Stomach (tissue), 9 donors: ENCODE results near the gene CHI3L1. TPM values are rescaled to one million over a fixed set of nuclear protein-coding genes. Genes with fewer than 3 reads are reported as not detected.

Experiments
- DNase-seq, 2 donors: peaks; one replicate each; pipeline versions ENCODE4 v3.0.0 to v3.0.0-alpha.2; 2013 to 2019
- H3K27ac ChIP-seq, 5 donors: fragments of 200-600 bp in 4 of 5; sonication (generic) in 4 of 5; one replicate each; pipeline ENCODE4 v1.5.1; 2013 to 2019; ENCODE audit warnings: mild to moderate bottlenecking in 1 of 5, moderate library complexity in 1 of 5
- H3K27me3 ChIP-seq, 3 donors: fragments of 200-600 bp; sonication (generic); one replicate each; pipeline ENCODE4 v1.5.1; 2017 to 2019; ENCODE audit warnings: mixed run types in 1 of 3
- H3K36me3 ChIP-seq, 4 donors: fragments of 200-600 bp; sonication (generic); 1 replicate in 3 of 4; 2 replicates in 1 of 4; pipeline ENCODE4 v1.5.1; 2016 to 2019
- H3K4me1 ChIP-seq, 4 donors: fragments of 200-600 bp; sonication (generic); one replicate each; pipeline ENCODE4 v1.5.1; 2016 to 2019
- H3K4me3 ChIP-seq, 4 donors: fragments of 200-600 bp; sonication (generic) in 3 of 4; one replicate each; pipeline ENCODE4 v1.5.1; 2016 to 2019; ENCODE audit warnings: mild to moderate bottlenecking in 1 of 4
- H3K9me3 ChIP-seq, 4 donors: fragments of 200-600 bp; sonication (generic); one replicate each; pipeline ENCODE4 v1.5.1; 2016 to 2019
- EP300 ChIP-seq: sonication (generic); formaldehyde crosslinking; IDR thresholded peaks from one replicate; pipeline ENCODE4 v1.6.1; 2017; ENCODE audit warnings: antibody characterized with exemption
- POLR2A ChIP-seq, 4 donors: fragments of 450-650 bp; IDR thresholded peaks; one replicate each; pipeline ENCODE4 v1.6.1; 2016; ENCODE audit warnings: antibody characterized with exemption in 4 of 4, control low read depth in 2 of 4, mild to moderate bottlenecking in 1 of 4, moderate library complexity in 1 of 4
- POLR2AphosphoS5 ChIP-seq, 3 donors: sonication (generic); formaldehyde crosslinking; IDR thresholded peaks; one replicate each; pipeline ENCODE4 v1.6.1; 2016; ENCODE audit warnings: antibody characterized with exemption in 3 of 3
- WGBS, 5 donors: extraction: QIAGEN DNeasy Blood & Tissue Kit in 3 of 5; methylation state at CpG; one replicate each; pipeline versions ENCODE4 v1.1.5 to v1.1.7; 2013 to 2018; 5-methylcytosine and 5-hydroxymethylcytosine counted together
- intact Hi-C: fragments of 100-400 bp; cut with DNase I; formaldehyde crosslinking; loops from one replicate; pipeline ENCODE4 v1.15.1; 2023; ENCODE audit warnings: low total_unique reads
- polyA plus RNA-seq, 3 donors: library from polyadenylated mRNA; stranded (reverse); fragments of 200-250 nt; gene quantifications; one replicate each; pipeline ENCODE4 v1.2.3, GENCODE V29; 2013
- total RNA-seq, 5 donors: library from RNA; depleted of rRNA; stranded (reverse); fragments of >200 nt; gene quantifications; one replicate each; pipeline versions ENCODE4 v1.1.0 to v1.2.3, GENCODE V29; 2014 to 2016
- TF ChIP-seq, protein P1 (sequence below), 7 experiments: fragments of 450-650 bp in 4 of 7; fragments of 200-600 bp in 3 of 7; sonication (generic) in 3 of 7; IDR thresholded peaks; one replicate each; pipeline ENCODE4 v1.5.1; 2016 to 2019; ENCODE audit warnings: antibody characterized with exemption in 7 of 7, control low read depth in 2 of 7, mild to moderate bottlenecking in 1 of 7
- donor health status: healthy with polysubstance abuse.
- donor health status: Bipolar disorder and iron deficiency.
- donor health status: healthy.

The CHI3L1 gene
- total and polyA plus RNA-seq, 8 donors = 1.1 to 28.1 (median 3.9) TPM; not detected in 3

DNA sequence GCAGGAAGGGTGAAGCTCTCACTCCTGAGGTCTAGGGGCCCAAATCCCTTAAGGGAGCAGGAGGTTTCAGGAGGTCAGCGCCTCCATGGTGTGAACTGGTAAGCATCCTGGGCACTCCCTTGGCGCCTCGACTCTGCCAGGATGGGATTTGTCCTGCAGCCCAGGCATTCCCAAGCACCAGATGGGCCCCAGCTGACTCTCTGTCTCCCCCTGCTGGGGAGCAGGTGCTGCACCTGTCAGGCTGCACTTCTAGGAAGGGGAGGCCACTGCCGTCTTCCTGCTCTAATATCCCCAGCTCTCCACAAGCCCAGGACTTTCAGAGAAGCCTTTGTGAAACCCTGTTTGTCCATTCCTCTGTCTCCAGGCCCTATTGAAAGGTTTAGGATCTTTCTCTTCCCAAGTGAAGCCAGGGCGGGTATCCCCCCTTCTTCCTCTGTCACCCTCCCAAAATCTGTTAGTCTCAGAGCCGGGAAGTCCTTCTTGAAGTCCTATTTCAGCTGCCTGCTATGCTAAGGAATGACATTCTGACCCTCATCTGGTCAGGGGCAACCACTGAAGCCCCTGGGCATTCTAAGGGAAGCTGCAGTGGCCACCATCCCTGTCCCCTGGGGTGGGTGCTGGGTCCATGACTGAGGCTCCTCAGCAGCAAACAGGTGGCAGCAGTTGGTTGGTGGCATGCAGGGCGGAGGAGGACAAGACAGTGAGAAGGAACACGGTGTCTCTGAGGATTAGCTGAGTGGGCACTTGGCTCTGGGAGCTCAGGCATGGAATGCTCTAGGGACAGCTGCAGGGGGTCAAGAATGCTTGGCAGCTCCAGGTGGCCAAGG, 14.1 kb downstream of the CHI3L1 start:
- Histone ChIP-seq H3K27ac (no peak overlapping the region), H3K9me3 (no peaks in the 10 kb centered on the region), H3K27me3 (peaks cover 0 to 24% (median 0%) of the 10 kb centered on the region in 3 donors), H3K36me3 (no peaks in the 10 kb centered on the region), H3K4me3 (no peak overlapping the region), H3K4me1 (peaks cover 0 to 15% (median 2%) of the 10 kb centered on the region in 4 donors)
- 48 to 60% (median 55%) methylated on average over 6 to 8 of the region's 8 CpGs for WGBS, 5 donors
- DNase-seq = peak; percentile 75 to 79
- intact Hi-C loops = no loop called here
- TF ChIP-seq, protein P1, sequence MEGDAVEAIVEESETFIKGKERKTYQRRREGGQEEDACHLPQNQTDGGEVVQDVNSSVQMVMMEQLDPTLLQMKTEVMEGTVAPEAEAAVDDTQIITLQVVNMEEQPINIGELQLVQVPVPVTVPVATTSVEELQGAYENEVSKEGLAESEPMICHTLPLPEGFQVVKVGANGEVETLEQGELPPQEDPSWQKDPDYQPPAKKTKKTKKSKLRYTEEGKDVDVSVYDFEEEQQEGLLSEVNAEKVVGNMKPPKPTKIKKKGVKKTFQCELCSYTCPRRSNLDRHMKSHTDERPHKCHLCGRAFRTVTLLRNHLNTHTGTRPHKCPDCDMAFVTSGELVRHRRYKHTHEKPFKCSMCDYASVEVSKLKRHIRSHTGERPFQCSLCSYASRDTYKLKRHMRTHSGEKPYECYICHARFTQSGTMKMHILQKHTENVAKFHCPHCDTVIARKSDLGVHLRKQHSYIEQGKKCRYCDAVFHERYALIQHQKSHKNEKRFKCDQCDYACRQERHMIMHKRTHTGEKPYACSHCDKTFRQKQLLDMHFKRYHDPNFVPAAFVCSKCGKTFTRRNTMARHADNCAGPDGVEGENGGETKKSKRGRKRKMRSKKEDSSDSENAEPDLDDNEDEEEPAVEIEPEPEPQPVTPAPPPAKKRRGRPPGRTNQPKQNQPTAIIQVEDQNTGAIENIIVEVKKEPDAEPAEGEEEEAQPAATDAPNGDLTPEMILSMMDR (IDR thresholded peaks at IDR 0.05) = peak in 5 of 7 experiments; percentile 66 to 78 (median 72)
- TF ChIP-seq POLR2AphosphoS5 (IDR thresholded peaks at IDR 0.05) = no peak

DNA sequence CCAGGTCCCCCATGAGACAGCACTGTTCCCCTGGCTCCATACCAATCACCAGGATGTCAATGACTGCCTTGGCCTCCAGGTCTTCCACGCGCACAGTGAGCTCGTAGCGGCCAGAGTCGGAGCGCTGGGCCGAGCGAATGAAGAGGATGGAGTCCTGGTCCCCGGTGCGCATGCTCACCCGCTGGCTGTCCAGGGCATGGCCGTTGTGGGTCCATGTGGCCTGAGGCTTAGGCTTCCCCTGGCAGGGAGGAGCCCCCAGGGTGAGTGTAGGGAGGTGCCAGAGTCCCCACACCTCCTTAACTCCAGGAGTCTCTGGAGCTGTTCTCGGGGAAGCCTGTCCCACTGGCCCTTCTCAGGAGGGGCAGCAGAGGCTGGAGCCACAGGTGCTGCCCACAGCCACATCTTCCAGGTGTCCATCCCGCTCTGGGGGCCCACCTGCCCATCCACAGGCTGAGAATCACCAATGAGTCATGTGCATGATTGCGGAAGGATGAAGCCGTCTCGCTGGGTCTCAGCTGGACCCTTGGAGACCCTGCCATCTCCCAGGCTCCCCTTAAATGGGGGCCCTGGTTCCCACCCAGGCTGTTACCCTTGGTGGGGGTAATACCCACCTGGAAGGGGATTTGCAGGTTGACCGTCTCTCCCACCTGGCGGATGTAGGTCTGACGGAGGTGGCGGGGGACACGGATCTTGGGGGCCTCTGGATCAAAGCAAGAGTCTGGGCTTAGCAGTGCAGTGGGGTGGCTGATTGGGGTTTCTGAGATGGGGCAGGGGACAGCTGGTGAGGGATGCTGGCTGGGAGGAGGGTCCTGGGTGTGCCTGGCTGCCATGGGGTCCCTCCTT, 14.9 kb downstream of the CHI3L1 start:
- H3K36me3 ChIP-seq = no peaks in the 10 kb centered on the region
- WGBS, 5 donors = 83 to 95% (median 92%) methylated on average over 11 to 22 of the region's 22 CpGs
- no peak overlapping the region for H3K27ac ChIP-seq
- no peaks in the 10 kb centered on the region for H3K9me3 ChIP-seq
- H3K4me1 ChIP-seq = peaks cover 0 to 14% (median 2%) of the 10 kb centered on the region in 4 donors
- peaks cover 0 to 21% (median 0%) of the 10 kb centered on the region in 3 donors for H3K27me3 ChIP-seq
- intact Hi-C loops = no loop called here
- no peak for DNase-seq
- TF ChIP-seq POLR2A (IDR thresholded peaks at IDR 0.05) = no peak
- TF ChIP-seq, protein P1 (IDR thresholded peaks at IDR 0.05) = no peak
- TF ChIP-seq POLR2AphosphoS5 (IDR thresholded peaks at IDR 0.05) = no peak
- no peak for TF ChIP-seq EP300
- no peak overlapping the region for H3K4me3 ChIP-seq

DNA sequence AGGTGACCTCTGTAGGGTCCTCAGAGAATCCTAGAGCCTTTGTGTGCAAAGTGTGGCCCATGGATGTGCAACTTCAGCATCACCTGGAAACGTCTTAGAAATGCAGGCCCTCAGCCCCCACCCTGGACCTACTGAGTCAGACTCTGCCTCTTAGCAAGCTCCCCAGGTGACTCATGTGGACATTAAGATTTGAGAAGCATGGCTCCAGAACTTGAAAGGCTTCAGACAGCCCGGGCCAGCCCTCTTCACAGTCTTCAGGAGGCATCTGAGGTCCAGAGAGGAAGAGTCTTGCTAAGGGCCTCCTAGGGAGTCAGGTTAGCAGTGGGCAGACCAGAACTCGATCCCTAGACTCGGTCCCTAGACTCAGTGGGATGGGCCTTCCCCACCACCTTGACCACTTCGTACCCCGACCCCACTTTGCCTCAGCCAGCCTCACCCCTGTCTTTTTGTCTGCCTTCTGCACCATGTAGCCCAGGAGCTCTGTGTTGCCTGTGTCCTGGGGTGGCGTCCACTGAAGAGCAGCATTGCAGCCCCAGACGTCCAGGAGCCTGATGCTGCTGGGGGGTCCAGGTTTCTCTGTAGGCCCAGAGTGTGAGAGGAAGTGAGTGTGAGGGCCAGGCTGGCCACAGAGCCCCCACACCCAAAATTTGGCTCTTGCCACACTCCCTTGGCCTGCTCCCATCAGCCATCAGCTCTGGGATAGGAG, 15.7 kb downstream of the CHI3L1 start:
- intact Hi-C loops = no loop called here
- no peaks in the 10 kb centered on the region for H3K9me3 ChIP-seq
- WGBS, 5 donors = 64 to 77% (median 73%) methylated on average over 8 of the region's 8 CpGs
- peaks cover 0 to 14% (median 0%) of the 10 kb centered on the region in 4 donors for H3K4me1 ChIP-seq
- no peak overlapping the region for H3K27ac ChIP-seq
- DNase-seq = no peak
- peaks cover 0 to 16% (median 0%) of the 10 kb centered on the region in 3 donors for H3K27me3 ChIP-seq
- H3K4me3 ChIP-seq = no peak overlapping the region
- TF ChIP-seq POLR2AphosphoS5 (IDR thresholded peaks at IDR 0.05) (no peak), POLR2A (IDR thresholded peaks at IDR 0.05) (no peak), EP300 (no peak)
- TF ChIP-seq, protein P1 (IDR thresholded peaks at IDR 0.05) = no peak
- no peaks in the 10 kb centered on the region for H3K36me3 ChIP-seq
